ENCODE results near the gene CFAP299.

- TF ChIP-seq SPI1 (IDR thresholded peaks at IDR 0.05; ENCODE audit: low read depth, low read length) (no peak), POLR2AphosphoS5 (IDR thresholded peaks at IDR 0.05; ENCODE audit: low read depth, low read length) (no peak)
These were observed 275.5 kb downstream of the CFAP299 start for GRCh38 chr4:80610845-80611677.

All from GM12891 (cell line).